Measurements from ENCODE around the gene CD58.

DNA sequence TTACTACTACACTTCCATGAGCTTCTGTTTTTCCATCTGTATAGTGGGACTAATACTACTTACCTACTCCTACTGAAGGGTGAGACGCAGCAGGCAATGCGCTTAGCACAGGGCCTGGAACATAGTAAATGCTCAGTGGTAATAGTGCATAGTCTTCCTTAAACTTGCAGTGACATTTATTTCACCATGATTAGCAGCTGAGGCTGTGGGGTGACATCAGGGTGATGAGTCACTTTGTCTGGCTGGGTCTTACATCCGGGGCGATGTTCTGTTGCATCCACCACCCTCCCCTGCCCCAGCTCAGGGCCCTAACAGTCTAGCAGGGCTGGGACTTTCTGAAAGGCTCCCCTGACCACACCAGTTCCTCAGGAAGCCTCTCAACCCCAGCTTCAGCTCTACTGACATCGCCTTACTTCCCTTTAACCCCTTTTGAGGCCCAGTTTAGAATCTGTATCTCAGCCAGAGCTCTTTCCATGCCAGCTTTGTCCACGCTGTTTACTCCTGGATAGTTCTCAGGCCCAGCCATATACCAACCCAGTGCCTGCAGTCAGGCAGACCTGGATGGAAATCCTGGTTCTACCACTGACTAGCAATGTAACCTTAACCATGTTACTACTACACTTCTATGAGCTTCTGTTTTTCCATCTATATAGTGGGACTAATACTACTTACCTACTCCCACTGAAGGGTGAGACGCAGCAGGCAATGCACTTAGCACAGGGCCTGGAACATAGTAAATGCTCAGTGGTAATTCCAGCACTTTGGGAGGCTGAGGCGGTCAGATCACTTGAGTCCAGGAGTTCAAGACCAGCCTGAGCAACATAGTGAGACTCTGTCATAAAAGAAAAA, 66.3 kb downstream of the CD58 start:
- TF ChIP-seq POLR2A (IDR thresholded peaks at IDR 0.05; ENCODE audit: low read depth, low read length): no peak
- no peak for TF ChIP-seq POLR2AphosphoS5 (IDR thresholded peaks at IDR 0.05; ENCODE audit: low read depth, low read length)
